IPS-18a (cell line): ENCODE results near the gene DTNB.

Source experiments
- H3K27ac ChIP-seq: one replicate; pipeline ENCODE4 v1.5.1; 2013; ENCODE audit warnings: low read length
- H3K27me3 ChIP-seq: one replicate; pipeline ENCODE4 v1.6.1; 2013; ENCODE audit warnings: mild to moderate bottlenecking, low read length; ENCODE audit not compliant: control insufficient read depth, insufficient read depth
- H3K36me3 ChIP-seq: one replicate; pipeline ENCODE4 v1.6.1; 2013; ENCODE audit warnings: low read depth, low read length; ENCODE audit not compliant: control insufficient read depth
- H3K4me1 ChIP-seq: one replicate; pipeline ENCODE4 v1.6.1; 2013; ENCODE audit warnings: low read depth, low read length; ENCODE audit not compliant: control insufficient read depth
- H3K4me3 ChIP-seq: one replicate; pipeline ENCODE4 v1.5.1; 2013; ENCODE audit warnings: low read length
- H3K9ac ChIP-seq: one replicate; pipeline ENCODE4 v1.6.1; 2013; ENCODE audit warnings: mild to moderate bottlenecking, low read length, moderate library complexity
- H3K9me3 ChIP-seq: one replicate; pipeline ENCODE4 v1.6.1; 2013; ENCODE audit warnings: low read depth, low read length; ENCODE audit not compliant: control insufficient read depth

Gene DTNB

DNA sequence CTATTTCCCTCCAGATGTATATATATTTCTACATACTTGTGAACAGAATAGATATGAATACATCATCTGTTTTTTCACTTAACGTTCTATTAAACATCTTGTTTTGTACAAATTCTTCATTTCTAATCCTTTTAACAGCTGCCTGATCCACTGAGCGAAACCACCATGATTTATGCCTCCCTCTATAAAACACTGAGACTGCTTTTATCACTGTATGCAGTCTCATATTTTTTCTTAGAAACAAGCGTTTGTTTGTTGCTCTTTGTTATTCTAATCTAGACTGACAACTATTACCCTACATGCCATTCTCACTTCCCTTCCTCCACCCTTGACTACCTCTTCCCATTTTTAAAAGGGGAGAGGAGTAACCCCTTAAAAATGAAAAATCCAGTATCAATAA is 88.2 kb downstream of the DTNB start:
- H3K9me3 ChIP-seq: no peaks in the 10 kb centered on the region
- no peaks in the 10 kb centered on the region for H3K27me3 ChIP-seq
- H3K4me1 ChIP-seq: no peaks in the 10 kb centered on the region
- no peak overlapping the region for H3K4me3 ChIP-seq
- H3K36me3 ChIP-seq: no peaks in the 10 kb centered on the region
- H3K27ac ChIP-seq: no peak overlapping the region
- no peak overlapping the region for H3K9ac ChIP-seq

DNA sequence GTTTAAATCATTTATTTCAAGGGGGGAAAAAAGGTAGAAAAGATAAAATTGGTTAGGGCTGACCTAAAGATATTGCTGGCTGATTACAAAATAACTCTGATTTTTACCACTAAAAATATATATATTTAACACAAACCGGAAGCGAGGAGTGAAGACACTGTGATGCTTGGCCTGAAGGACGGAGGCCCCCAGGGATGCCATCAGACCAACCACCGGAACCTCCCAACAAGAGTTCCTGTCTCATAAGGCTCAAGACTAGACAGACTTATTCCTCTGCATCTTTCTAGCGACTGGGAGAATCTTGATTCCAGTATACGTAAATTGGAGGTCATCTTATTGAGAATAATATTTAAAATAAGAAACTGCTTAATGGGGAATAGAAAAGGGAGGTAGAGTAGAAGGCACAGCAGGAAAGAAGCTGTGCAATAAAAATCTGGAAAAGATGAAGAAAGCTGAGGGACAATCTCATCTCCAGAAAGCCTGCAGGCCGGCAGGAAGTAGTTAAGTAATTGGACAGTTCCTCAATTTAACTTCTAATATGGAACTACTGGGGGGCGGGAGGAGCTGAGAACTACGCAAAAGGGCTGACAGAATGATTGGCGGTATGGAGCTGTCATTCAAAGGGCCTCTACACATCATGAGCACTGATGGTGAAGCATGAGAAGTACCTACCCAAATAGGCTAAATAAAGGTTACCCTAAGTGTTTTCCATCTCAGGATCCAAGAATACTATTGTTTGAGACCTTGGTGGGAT is 91.1 kb downstream of the DTNB start:
- Histone ChIP-seq H3K9ac (no peak overlapping the region), H3K4me3 (no peak overlapping the region), H3K36me3 (no peaks in the 10 kb centered on the region)

GRCh38 chr2:25576596-25576995 is 96.8 kb downstream of the DTNB start:
- Histone ChIP-seq H3K9ac (no peak overlapping the region), H3K27ac (no peak overlapping the region), H3K27me3 (no peaks in the 10 kb centered on the region), H3K4me1 (no peaks in the 10 kb centered on the region), H3K4me3 (no peak overlapping the region), H3K36me3 (no peaks in the 10 kb centered on the region), H3K9me3 (no peaks in the 10 kb centered on the region)

More for the DNA sequence above, 91.1 kb downstream of the DTNB start:
- Histone ChIP-seq H3K27ac (no peak overlapping the region), H3K9me3 (no peaks in the 10 kb centered on the region), H3K27me3 (no peaks in the 10 kb centered on the region), H3K4me1 (no peaks in the 10 kb centered on the region)

GRCh38 chr2:25572638-25573037 is 100.7 kb downstream of the DTNB start:
- H3K27ac ChIP-seq: no peak overlapping the region
- H3K9me3 ChIP-seq: no peaks in the 10 kb centered on the region
- H3K4me3 ChIP-seq: no peak overlapping the region
- no peaks in the 10 kb centered on the region for H3K36me3 ChIP-seq
- no peak overlapping the region for H3K9ac ChIP-seq
- no peaks in the 10 kb centered on the region for H3K4me1 ChIP-seq
- H3K27me3 ChIP-seq: no peaks in the 10 kb centered on the region

DNA sequence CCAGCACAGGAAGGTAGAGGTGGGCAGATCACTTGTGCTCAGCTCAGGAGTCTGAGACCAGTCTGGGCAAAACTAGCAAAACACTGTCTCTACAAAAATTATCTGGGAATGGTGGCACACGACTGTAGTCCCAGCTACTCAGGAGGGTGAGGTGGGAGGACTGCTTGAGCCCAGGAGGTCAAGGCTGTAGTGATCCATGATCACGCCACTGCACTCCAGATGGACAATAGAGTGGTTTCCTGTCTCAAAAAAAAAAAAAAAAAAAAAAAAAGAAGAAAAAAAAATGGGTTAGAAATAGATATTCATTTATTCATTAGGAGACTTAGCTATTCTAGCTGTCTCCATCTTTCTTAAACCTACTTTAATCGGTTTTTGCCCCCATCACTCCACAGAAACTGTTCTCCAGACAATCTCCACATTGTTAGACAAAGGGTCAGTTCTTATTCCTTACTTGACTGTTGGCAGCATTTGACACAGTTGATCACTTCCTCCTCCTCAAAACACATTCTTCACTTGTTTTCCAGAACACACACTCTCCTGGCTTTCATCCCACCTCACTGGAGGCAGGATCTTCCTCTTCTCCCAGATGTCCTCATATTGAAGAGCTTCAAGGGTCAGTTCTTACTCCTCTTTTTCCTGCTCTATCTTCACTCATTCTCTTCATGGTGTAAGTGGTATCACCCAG is 103.1 kb downstream of the DTNB start:
- H3K4me1 ChIP-seq: peaks cover 3% of the 10 kb centered on the region
- H3K4me3 ChIP-seq: no peak overlapping the region
- no peaks in the 10 kb centered on the region for H3K9me3 ChIP-seq

GRCh38 chr2:25567406-25567805 is 106.0 kb downstream of the DTNB start:
- Histone ChIP-seq H3K4me3 (no peak overlapping the region), H3K4me1 (peaks cover 3% of the 10 kb centered on the region), H3K27me3 (no peaks in the 10 kb centered on the region), H3K9me3 (no peaks in the 10 kb centered on the region), H3K27ac (no peak overlapping the region), H3K36me3 (no peaks in the 10 kb centered on the region), H3K9ac (no peak overlapping the region)

More for the DNA sequence above, 103.1 kb downstream of the DTNB start:
- H3K9ac ChIP-seq: no peak overlapping the region
- H3K27ac ChIP-seq: no peak overlapping the region
- no peaks in the 10 kb centered on the region for H3K27me3 ChIP-seq
- no peaks in the 10 kb centered on the region for H3K36me3 ChIP-seq

- Histone ChIP-seq H3K27me3 (no peaks in the 10 kb centered on the region), H3K4me1 (peaks cover 3% of the 10 kb centered on the region), H3K27ac (no peak overlapping the region), H3K4me3 (no peak overlapping the region), H3K9me3 (no peaks in the 10 kb centered on the region), H3K9ac (no peak overlapping the region), H3K36me3 (no peaks in the 10 kb centered on the region)
These were observed 106.7 kb downstream of the DTNB start for GRCh38 chr2:25566694-25567093.

DNA sequence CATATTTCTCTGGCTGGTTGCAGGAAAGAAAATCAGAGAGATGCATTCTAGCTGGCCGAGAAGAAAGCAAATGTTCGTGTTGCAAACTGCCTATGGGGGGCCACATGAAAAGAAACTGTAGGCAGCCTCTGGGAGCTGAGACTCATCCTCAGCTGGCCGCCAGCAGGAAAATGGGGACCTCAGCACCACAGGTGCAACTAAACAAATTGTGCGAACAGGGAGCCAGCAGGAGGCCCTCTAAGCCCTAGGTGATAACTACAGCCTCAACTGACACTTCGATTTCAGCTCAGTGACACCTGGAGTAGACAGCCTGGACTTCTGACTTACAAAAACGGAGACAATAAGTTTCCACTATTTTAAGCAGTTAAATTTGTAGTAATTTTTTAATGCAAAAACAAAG is 107.3 kb downstream of the DTNB start:
- H3K9ac ChIP-seq: no peak overlapping the region
- H3K4me3 ChIP-seq: no peak overlapping the region
- H3K9me3 ChIP-seq: no peaks in the 10 kb centered on the region
- no peak overlapping the region for H3K27ac ChIP-seq
- H3K4me1 ChIP-seq: peaks cover 3% of the 10 kb centered on the region
- no peaks in the 10 kb centered on the region for H3K27me3 ChIP-seq
- H3K36me3 ChIP-seq: no peaks in the 10 kb centered on the region

GRCh38 chr2:25561136-25561850 is 112.1 kb downstream of the DTNB start:
- H3K9ac ChIP-seq: no peak overlapping the region
- H3K27ac ChIP-seq: no peak overlapping the region
- no peaks in the 10 kb centered on the region for H3K27me3 ChIP-seq
- no peak overlapping the region for H3K4me3 ChIP-seq
- H3K36me3 ChIP-seq: no peaks in the 10 kb centered on the region
- no peaks in the 10 kb centered on the region for H3K9me3 ChIP-seq
- peaks cover 14% of the 10 kb centered on the region for H3K4me1 ChIP-seq

GRCh38 chr2:25559148-25559547 is 114.2 kb downstream of the DTNB start:
- H3K4me1 ChIP-seq: peaks cover 12% of the 10 kb centered on the region
- no peak overlapping the region for H3K9ac ChIP-seq
- H3K4me3 ChIP-seq: no peak overlapping the region
- H3K36me3 ChIP-seq: no peaks in the 10 kb centered on the region
- no peak overlapping the region for H3K27ac ChIP-seq
- H3K9me3 ChIP-seq: no peaks in the 10 kb centered on the region
- H3K27me3 ChIP-seq: no peaks in the 10 kb centered on the region

DNA sequence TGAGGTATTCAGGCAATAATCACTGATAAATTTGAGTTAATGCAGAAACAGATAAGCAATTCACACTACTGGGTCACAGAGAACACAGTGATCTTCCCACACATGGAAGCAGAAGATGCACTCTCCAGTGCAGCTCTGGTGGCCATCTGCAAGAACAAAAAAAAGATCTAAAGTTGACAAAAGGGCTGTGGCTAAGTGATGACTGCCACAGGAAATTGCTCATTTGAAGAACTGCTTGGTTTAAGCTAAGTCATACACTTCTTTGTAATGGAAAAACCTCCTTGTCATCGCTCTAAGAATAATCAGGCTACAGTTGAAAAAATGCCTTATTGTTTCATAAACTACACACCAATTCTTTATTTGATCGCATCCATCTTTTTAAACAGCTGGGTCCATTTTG is 115.1 kb downstream of the DTNB start:
- H3K27ac ChIP-seq: no peak overlapping the region
- no peaks in the 10 kb centered on the region for H3K36me3 ChIP-seq
- H3K4me1 ChIP-seq: peaks cover 12% of the 10 kb centered on the region
- H3K9ac ChIP-seq: no peak overlapping the region
- no peak overlapping the region for H3K4me3 ChIP-seq
- H3K9me3 ChIP-seq: no peaks in the 10 kb centered on the region
- no peaks in the 10 kb centered on the region for H3K27me3 ChIP-seq
